ENCODE data around the gene SORCS3. TPM values are rescaled to one million over a fixed set of nuclear protein-coding genes. Genes with fewer than 3 reads are reported as not detected.

Gene SORCS3
- total RNA-seq, 1 experiment from 2014 or later = not detected

DNA sequence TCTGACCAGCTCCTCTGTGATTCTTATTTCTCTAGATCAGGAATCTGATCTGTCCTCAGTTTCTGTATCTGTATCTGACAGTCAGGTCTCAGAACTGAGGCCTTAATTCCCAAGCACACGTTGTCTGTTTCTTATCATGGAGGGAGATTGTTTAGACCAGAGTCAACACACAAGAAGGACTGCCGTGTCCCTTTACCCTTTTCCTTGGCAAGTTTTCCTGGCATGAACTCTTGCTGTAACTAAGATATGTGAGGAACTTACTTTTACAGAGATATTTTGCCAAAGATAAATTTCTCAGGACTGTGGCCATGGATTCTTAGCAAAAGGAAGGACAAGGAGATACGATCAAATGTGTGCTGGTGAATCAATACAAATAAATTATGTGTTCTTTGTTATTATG is 181.0 kb downstream of the SORCS3 start:
- Histone ChIP-seq H3K9me2 (replicated peaks; ENCODE audit: insufficient read depth, low read length) (0 out of 2 replicates have a peak, but pooled peaks cover 3% of the 10 kb centered on the region), H3K9ac (ENCODE audit: low read length) (no peak overlapping the region), H2AFZ (ENCODE audit: low read length) (no peak overlapping the region)

DNA sequence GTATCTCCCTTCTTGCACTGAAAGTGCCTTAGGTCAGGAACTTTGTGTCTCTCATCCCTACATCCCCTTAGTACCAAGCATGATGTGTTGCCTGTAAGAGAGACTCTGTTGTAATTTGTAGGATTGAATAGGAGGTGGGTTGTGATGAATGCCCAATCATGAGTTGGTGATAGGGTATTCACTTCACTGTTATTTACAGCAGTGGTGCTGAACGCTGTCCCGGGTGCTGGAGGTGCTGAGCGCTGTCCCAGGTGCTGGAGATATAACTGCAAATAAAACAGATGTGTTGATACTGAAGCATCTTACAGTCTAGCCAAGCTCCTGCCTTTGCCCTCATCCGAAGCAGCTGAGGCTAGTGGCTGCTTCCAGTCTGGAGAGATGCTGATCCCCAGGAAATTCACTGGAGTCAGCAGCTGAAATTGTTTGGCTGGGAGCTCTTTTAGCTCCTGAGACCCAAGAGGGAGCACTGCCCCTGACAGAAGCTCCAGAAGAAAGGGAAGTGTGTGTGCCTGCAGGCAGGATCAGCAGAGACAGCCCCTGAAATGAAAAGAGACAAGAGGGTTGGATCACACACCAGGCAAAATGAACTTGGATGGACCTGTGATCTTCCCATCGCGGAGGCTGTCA is 183.4 kb downstream of the SORCS3 start:
- H3K9me3 ChIP-seq (ENCODE audit: low read length) = no peaks in the 10 kb centered on the region
- 0 out of 2 replicates have a peak, but pooled peaks cover 3% of the 10 kb centered on the region for H3K9me2 ChIP-seq (replicated peaks; ENCODE audit: insufficient read depth, low read length)
- H3K36me3 ChIP-seq (ENCODE audit: insufficient read depth, low read length) = no peaks in the 10 kb centered on the region
- peak; percentile 69 for DNase-seq
- no peaks in the 10 kb centered on the region for H3K79me2 ChIP-seq (ENCODE audit: low read length)
- H3K4me2 ChIP-seq (ENCODE audit: low read depth, low read length, poor library complexity, severe bottlenecking) = no peak overlapping the region
- H3K4me3 ChIP-seq (ENCODE audit: low read length) = no peak overlapping the region
- no peak overlapping the region for H2AFZ ChIP-seq (ENCODE audit: low read length)
- no peaks in the 10 kb centered on the region for H3K4me1 ChIP-seq (ENCODE audit: low read length)
- H3K9ac ChIP-seq (ENCODE audit: low read length) = no peak overlapping the region
- no peaks in the 10 kb centered on the region for H4K20me1 ChIP-seq (ENCODE audit: insufficient read depth, low read depth, low read length)
- H3K27ac ChIP-seq (ENCODE audit: low read length) = no peak overlapping the region
- H3K27me3 ChIP-seq (ENCODE audit: low read length) = no peaks in the 10 kb centered on the region

More for the DNA sequence above, 181.0 kb downstream of the SORCS3 start:
- Histone ChIP-seq H3K27me3 (ENCODE audit: low read length) (no peaks in the 10 kb centered on the region), H3K27ac (ENCODE audit: low read length) (no peak overlapping the region), H3K36me3 (ENCODE audit: insufficient read depth, low read length) (no peaks in the 10 kb centered on the region), H4K20me1 (ENCODE audit: insufficient read depth, low read depth, low read length) (no peaks in the 10 kb centered on the region), H3K4me2 (ENCODE audit: low read depth, low read length, poor library complexity, severe bottlenecking) (no peak overlapping the region), H3K4me3 (ENCODE audit: low read length) (no peak overlapping the region), H3K4me1 (ENCODE audit: low read length) (no peaks in the 10 kb centered on the region), H3K79me2 (ENCODE audit: low read length) (no peaks in the 10 kb centered on the region), H3K9me3 (ENCODE audit: low read length) (no peaks in the 10 kb centered on the region)
- no peak for DNase-seq

GRCh38 chr10:104831272-104831671 is 190.2 kb downstream of the SORCS3 start:
- Histone ChIP-seq H3K9me3 (ENCODE audit: low read length) (no peaks in the 10 kb centered on the region), H3K79me2 (ENCODE audit: low read length) (no peaks in the 10 kb centered on the region), H3K27ac (ENCODE audit: low read length) (no peak overlapping the region), H3K4me2 (ENCODE audit: low read depth, low read length, poor library complexity, severe bottlenecking) (no peak overlapping the region), H3K9ac (ENCODE audit: low read length) (no peak overlapping the region), H3K27me3 (ENCODE audit: low read length) (no peaks in the 10 kb centered on the region), H4K20me1 (ENCODE audit: insufficient read depth, low read depth, low read length) (no peaks in the 10 kb centered on the region), H3K4me3 (ENCODE audit: low read length) (no peak overlapping the region), H3K4me1 (ENCODE audit: low read length) (no peaks in the 10 kb centered on the region), H3K36me3 (ENCODE audit: insufficient read depth, low read length) (no peaks in the 10 kb centered on the region), H2AFZ (ENCODE audit: low read length) (no peak overlapping the region), H3K9me2 (replicated peaks; ENCODE audit: insufficient read depth, low read length) (no peaks in the 10 kb centered on the region)
- DNase-seq = no peak

DNA sequence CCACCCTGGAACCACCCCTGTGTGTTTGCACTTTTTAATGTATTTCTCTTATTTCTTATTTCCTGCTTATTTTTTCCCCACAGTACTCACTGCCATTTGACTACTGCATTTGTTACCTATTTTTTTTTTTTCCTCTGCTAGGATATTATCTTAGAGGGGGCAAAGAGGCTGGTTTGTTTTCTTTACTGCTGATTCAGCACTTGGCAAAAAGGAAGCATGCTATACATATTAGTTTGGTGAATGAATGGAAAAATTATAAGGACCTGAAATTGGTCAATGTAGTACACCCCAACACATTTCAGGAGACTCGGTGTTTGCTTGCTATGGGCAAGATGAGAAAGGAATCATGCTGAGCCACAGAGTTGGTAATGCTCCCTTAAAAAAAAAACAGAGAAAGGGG is 193.5 kb downstream of the SORCS3 start:
- no peaks in the 10 kb centered on the region for H3K9me2 ChIP-seq (replicated peaks; ENCODE audit: insufficient read depth, low read length)
- no peak overlapping the region for H3K9ac ChIP-seq (ENCODE audit: low read length)
- H3K36me3 ChIP-seq (ENCODE audit: insufficient read depth, low read length) = no peaks in the 10 kb centered on the region
- no peaks in the 10 kb centered on the region for H3K4me1 ChIP-seq (ENCODE audit: low read length)
- no peak overlapping the region for H3K27ac ChIP-seq (ENCODE audit: low read length)
- no peak overlapping the region for H3K4me2 ChIP-seq (ENCODE audit: low read depth, low read length, poor library complexity, severe bottlenecking)
- no peaks in the 10 kb centered on the region for H3K79me2 ChIP-seq (ENCODE audit: low read length)
- H4K20me1 ChIP-seq (ENCODE audit: insufficient read depth, low read depth, low read length) = no peaks in the 10 kb centered on the region
- no peak overlapping the region for H3K4me3 ChIP-seq (ENCODE audit: low read length)
- no peak overlapping the region for H2AFZ ChIP-seq (ENCODE audit: low read length)
- no peak for DNase-seq
- no peaks in the 10 kb centered on the region for H3K27me3 ChIP-seq (ENCODE audit: low read length)
- no peaks in the 10 kb centered on the region for H3K9me3 ChIP-seq (ENCODE audit: low read length)

- H3K36me3 ChIP-seq (ENCODE audit: insufficient read depth, low read length) = no peaks in the 10 kb centered on the region
- H3K9ac ChIP-seq (ENCODE audit: low read length) = no peak overlapping the region
- DNase-seq = no peak
- no peak overlapping the region for H3K4me3 ChIP-seq (ENCODE audit: low read length)
- H2AFZ ChIP-seq (ENCODE audit: low read length) = no peak overlapping the region
- no peaks in the 10 kb centered on the region for H3K9me3 ChIP-seq (ENCODE audit: low read length)
- no peaks in the 10 kb centered on the region for H3K79me2 ChIP-seq (ENCODE audit: low read length)
- no peaks in the 10 kb centered on the region for H3K4me1 ChIP-seq (ENCODE audit: low read length)
- no peak overlapping the region for H3K27ac ChIP-seq (ENCODE audit: low read length)
- H3K27me3 ChIP-seq (ENCODE audit: low read length) = no peaks in the 10 kb centered on the region
- H4K20me1 ChIP-seq (ENCODE audit: insufficient read depth, low read depth, low read length) = no peaks in the 10 kb centered on the region
- H3K4me2 ChIP-seq (ENCODE audit: low read depth, low read length, poor library complexity, severe bottlenecking) = no peak overlapping the region
- H3K9me2 ChIP-seq (replicated peaks; ENCODE audit: insufficient read depth, low read length) = no peaks in the 10 kb centered on the region
Measured at GRCh38 chr10:104835422-104835821, 194.3 kb downstream of the SORCS3 start.

DNA sequence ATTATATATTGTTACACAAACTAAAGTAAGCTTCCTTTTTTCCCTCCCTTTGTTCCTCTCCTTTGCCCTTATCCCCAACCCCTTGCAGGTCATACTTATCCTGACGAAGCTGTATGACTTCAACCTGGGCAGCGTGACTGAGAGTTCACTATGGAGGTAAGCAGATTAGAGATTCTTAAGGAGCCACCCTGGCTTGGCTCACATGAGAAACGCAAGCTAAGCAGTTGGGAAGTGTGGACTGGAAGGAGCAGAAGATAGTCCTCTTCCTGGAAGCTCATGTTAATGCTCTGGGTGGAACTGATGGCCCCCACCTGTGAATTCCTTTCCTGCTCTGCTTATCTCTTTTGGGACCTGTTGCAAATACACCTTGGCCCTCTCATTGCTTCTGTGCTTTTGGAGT is 201.6 kb downstream of the SORCS3 start:
- H4K20me1 ChIP-seq (ENCODE audit: insufficient read depth, low read depth, low read length) = no peaks in the 10 kb centered on the region
- no peaks in the 10 kb centered on the region for H3K4me1 ChIP-seq (ENCODE audit: low read length)
- DNase-seq = no peak
- no peaks in the 10 kb centered on the region for H3K36me3 ChIP-seq (ENCODE audit: insufficient read depth, low read length)
- H3K4me3 ChIP-seq (ENCODE audit: low read length) = no peak overlapping the region
- no peak overlapping the region for H3K4me2 ChIP-seq (ENCODE audit: low read depth, low read length, poor library complexity, severe bottlenecking)
- no peaks in the 10 kb centered on the region for H3K9me3 ChIP-seq (ENCODE audit: low read length)
- H3K79me2 ChIP-seq (ENCODE audit: low read length) = no peaks in the 10 kb centered on the region
- no peak overlapping the region for H3K9ac ChIP-seq (ENCODE audit: low read length)
- no peaks in the 10 kb centered on the region for H3K27me3 ChIP-seq (ENCODE audit: low read length)
- H3K27ac ChIP-seq (ENCODE audit: low read length) = no peak overlapping the region
- no peaks in the 10 kb centered on the region for H3K9me2 ChIP-seq (replicated peaks; ENCODE audit: insufficient read depth, low read length)
- no peak overlapping the region for H2AFZ ChIP-seq (ENCODE audit: low read length)

DNA sequence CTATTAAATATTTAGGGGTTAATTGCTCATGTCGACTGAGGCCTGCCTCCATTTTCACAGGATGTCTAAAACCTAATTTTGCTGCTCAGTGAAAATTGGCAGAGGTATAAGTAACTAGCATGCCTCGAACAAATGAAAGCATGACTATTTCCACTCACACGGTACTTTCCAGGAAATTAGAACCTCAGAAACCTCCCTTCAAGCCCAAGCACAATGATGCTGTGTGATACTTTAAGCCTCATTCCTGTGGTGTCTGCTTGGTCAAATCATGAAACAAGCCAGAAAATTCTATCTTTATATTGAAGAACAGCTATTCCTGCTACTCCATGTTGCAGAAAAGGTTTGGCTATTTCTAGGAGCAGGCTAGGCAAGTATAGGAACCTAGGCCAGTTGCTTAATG is 203.0 kb downstream of the SORCS3 start:
- Histone ChIP-seq H4K20me1 (ENCODE audit: insufficient read depth, low read depth, low read length) (no peaks in the 10 kb centered on the region), H2AFZ (ENCODE audit: low read length) (no peak overlapping the region), H3K9me2 (replicated peaks; ENCODE audit: insufficient read depth, low read length) (no peaks in the 10 kb centered on the region), H3K4me2 (ENCODE audit: low read depth, low read length, poor library complexity, severe bottlenecking) (no peak overlapping the region), H3K4me3 (ENCODE audit: low read length) (no peak overlapping the region), H3K4me1 (ENCODE audit: low read length) (no peaks in the 10 kb centered on the region), H3K27me3 (ENCODE audit: low read length) (no peaks in the 10 kb centered on the region), H3K36me3 (ENCODE audit: insufficient read depth, low read length) (no peaks in the 10 kb centered on the region), H3K9ac (ENCODE audit: low read length) (no peak overlapping the region), H3K9me3 (ENCODE audit: low read length) (no peaks in the 10 kb centered on the region), H3K27ac (ENCODE audit: low read length) (no peak overlapping the region), H3K79me2 (ENCODE audit: low read length) (no peaks in the 10 kb centered on the region)
- DNase-seq = no peak

DNA sequence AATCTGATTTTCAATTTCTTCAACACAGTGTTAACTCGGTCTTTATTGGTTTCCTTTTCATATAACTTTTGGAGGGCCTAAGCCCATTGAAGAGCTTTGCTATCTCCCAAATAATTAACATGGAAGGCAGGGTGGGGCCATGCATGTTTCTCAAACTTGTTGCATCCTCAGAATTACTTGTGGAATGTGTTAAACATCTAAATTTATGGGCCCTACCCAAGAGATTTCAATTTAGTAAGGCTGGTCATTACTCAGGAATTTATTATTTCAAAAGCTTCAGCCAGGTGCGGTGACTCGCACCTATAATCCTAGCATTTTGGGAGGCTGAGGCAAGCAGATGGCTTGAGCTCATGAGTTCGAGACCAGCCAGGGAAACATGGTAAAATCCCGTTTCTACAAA is 208.9 kb downstream of the SORCS3 start:
- H2AFZ ChIP-seq (ENCODE audit: low read length) = no peak overlapping the region
- H3K4me1 ChIP-seq (ENCODE audit: low read length) = no peaks in the 10 kb centered on the region
- H3K9ac ChIP-seq (ENCODE audit: low read length) = no peak overlapping the region
- no peak overlapping the region for H3K4me3 ChIP-seq (ENCODE audit: low read length)
- H3K79me2 ChIP-seq (ENCODE audit: low read length) = no peaks in the 10 kb centered on the region
- H3K27ac ChIP-seq (ENCODE audit: low read length) = no peak overlapping the region
- H3K4me2 ChIP-seq (ENCODE audit: low read depth, low read length, poor library complexity, severe bottlenecking) = no peak overlapping the region
- no peak for DNase-seq
- no peaks in the 10 kb centered on the region for H4K20me1 ChIP-seq (ENCODE audit: insufficient read depth, low read depth, low read length)
- H3K36me3 ChIP-seq (ENCODE audit: insufficient read depth, low read length) = no peaks in the 10 kb centered on the region
- no peaks in the 10 kb centered on the region for H3K9me2 ChIP-seq (replicated peaks; ENCODE audit: insufficient read depth, low read length)
- H3K9me3 ChIP-seq (ENCODE audit: low read length) = no peaks in the 10 kb centered on the region
- H3K27me3 ChIP-seq (ENCODE audit: low read length) = no peaks in the 10 kb centered on the region
